ENCODE measurements around the gene MTHFD1L. TPM values are rescaled to one million over a fixed set of nuclear protein-coding genes. Genes with fewer than 3 reads are reported as not detected.

MTHFD1L gene
- total RNA-seq, 2 donors from 2014 or later: 9.2 to 23.3 TPM

- intact Hi-C loops (cut with DNase I): no loop called here
- no peaks in the 10 kb centered on the region for H3K4me1 ChIP-seq
- no peaks in the 10 kb centered on the region for H3K9me3 ChIP-seq
- H3K4me3 ChIP-seq: no peak overlapping the region
- H3K27ac ChIP-seq: no peak overlapping the region
- H3K27me3 ChIP-seq: no peaks in the 10 kb centered on the region
- no peak overlapping the region for H3K9ac ChIP-seq (ENCODE audit: low read depth in 2 of 2, low read length in 2 of 2)
- no peak for TF ChIP-seq CTCF (IDR thresholded peaks at IDR 0.05)
- DNase-seq: no peak
- no peaks in the 10 kb centered on the region for H3K36me3 ChIP-seq
These were observed 114.4 kb downstream of the MTHFD1L start for GRCh38 chr6:150979826-150980350.

- DNase-seq: no peak
- TF ChIP-seq CTCF (IDR thresholded peaks at IDR 0.05): no peak
- Histone ChIP-seq H3K9me3 (no peaks in the 10 kb centered on the region), H3K4me3 (no peak overlapping the region), H3K36me3 (no peaks in the 10 kb centered on the region), H3K27me3 (no peaks in the 10 kb centered on the region), H3K27ac (no peak overlapping the region), H3K9ac (ENCODE audit: low read depth in 2 of 2, low read length in 2 of 2) (no peak overlapping the region), H3K4me1 (no peaks in the 10 kb centered on the region)
- intact Hi-C loops (cut with DNase I): no loop called here
These were observed 115.6 kb downstream of the MTHFD1L start for GRCh38 chr6:150981095-150981494.

GRCh38 chr6:150981669-150982068 lies 116.2 kb downstream of the MTHFD1L start:
- Histone ChIP-seq H3K36me3 (no peaks in the 10 kb centered on the region), H3K4me3 (no peak overlapping the region), H3K27me3 (no peaks in the 10 kb centered on the region), H3K9me3 (no peaks in the 10 kb centered on the region), H3K27ac (no peak overlapping the region), H3K4me1 (no peaks in the 10 kb centered on the region), H3K9ac (ENCODE audit: low read depth in 2 of 2, low read length in 2 of 2) (no peak overlapping the region)
- intact Hi-C loops (cut with DNase I): no loop called here
- no peak for DNase-seq
- TF ChIP-seq CTCF (IDR thresholded peaks at IDR 0.05): no peak

- Histone ChIP-seq H3K4me1 (no peaks in the 10 kb centered on the region), H3K36me3 (no peaks in the 10 kb centered on the region), H3K9me3 (no peaks in the 10 kb centered on the region), H3K27me3 (no peaks in the 10 kb centered on the region), H3K9ac (ENCODE audit: low read depth in 2 of 2, low read length in 2 of 2) (no peak overlapping the region), H3K4me3 (no peak overlapping the region), H3K27ac (no peak overlapping the region)
- TF ChIP-seq CTCF (IDR thresholded peaks at IDR 0.05): no peak
- intact Hi-C loops (cut with DNase I): no loop called here
- no peak for DNase-seq
These were observed 121.9 kb downstream of the MTHFD1L start for GRCh38 chr6:150987371-150987828.

GRCh38 chr6:150987855-150988464 lies 122.5 kb downstream of the MTHFD1L start:
- DNase-seq: no peak
- Histone ChIP-seq H3K4me1 (no peaks in the 10 kb centered on the region), H3K36me3 (no peaks in the 10 kb centered on the region), H3K27me3 (no peaks in the 10 kb centered on the region), H3K4me3 (no peak overlapping the region), H3K9ac (ENCODE audit: low read depth in 2 of 2, low read length in 2 of 2) (no peak overlapping the region), H3K27ac (no peak overlapping the region), H3K9me3 (no peaks in the 10 kb centered on the region)
- no peak for TF ChIP-seq CTCF (IDR thresholded peaks at IDR 0.05)
- intact Hi-C loops (cut with DNase I): no loop called here

Data from colonic mucosa (tissue), 4 donors.